HepG2 (cell line): ENCODE data around the gene SLC22A31. TPM values are rescaled to one million over a fixed set of nuclear protein-coding genes. Genes with fewer than 3 reads are reported as not detected.

Source experiments
- ATAC-seq: fragments of 200-7000 bp; cut with Tn5 transposase; 3 replicates; pipeline ENCODE4 v1.9.1; 2020; ENCODE audit warnings: mild to moderate bottlenecking, moderate library complexity
- BruUV-seq: library from RNA; stranded (reverse); fragments of 400-500 nt; replicated peaks from 2 replicates; lab custom pipeline; 2021; lab: Mats Ljungman, UMichigan
- CTCF ChIA-PET: fragments of 300-600 bp; formaldehyde crosslinking; extraction: SDS; loops from one replicate; lab custom pipeline; 2021; ENCODE audit warnings: low total read pairs, inconsistent platforms, low intra/inter-chr PET ratio; lab: Yijun Ruan, JAX
- POLR2A ChIA-PET: fragments of 350-600 bp; sonication (Branson Sonifier 250); formaldehyde crosslinking; loops from one replicate; lab custom pipeline; 2020; ENCODE audit warnings: antibody characterized with exemption, inconsistent platforms; lab: Yijun Ruan, JAX
- DNase-seq: peaks from one replicate; pipeline ENCODE4 v3.0.0-alpha.2; 2015; ENCODE audit warnings: low spot score
- FAIRE-seq: peaks from 3 replicates; lab custom pipeline; 2011; peaks lifted over from hg19 to GRCh38; lab: Jason Lieb, UNC
- H2AFZ ChIP-seq: one replicate; pipeline ENCODE4 v1.6.1; 2011; ENCODE audit warnings: low read length, inconsistent platforms
- H3K27ac ChIP-seq: fragments of 300-600 bp; 3 replicates; pipeline ENCODE4 v1.8.0; 2011; ENCODE audit warnings: mixed run types, mild to moderate bottlenecking, mixed read lengths, low read length, inconsistent platforms; ENCODE audit not compliant: insufficient read depth; ENCODE audit errors: extremely low read length
- H3K27me3 ChIP-seq, 2 experiments: fragments of 200-600 bp in 1 of 2; 2 replicates in 1 of 2; 3 replicates in 1 of 2; pipeline versions ENCODE4 v1.6.0 to v1.8.0; 2011; ENCODE audit warnings: low read length in 2 of 2, mild to moderate bottlenecking in 2 of 2, moderate library complexity in 2 of 2, inconsistent platforms in 1 of 2; ENCODE audit not compliant: insufficient read depth in 2 of 2, control insufficient read depth in 1 of 2
- H3K36me3 ChIP-seq, 2 experiments: fragments of 200-600 bp in 1 of 2; replicated peaks in 1 of 2; 2 replicates in 1 of 2; 3 replicates in 1 of 2; pipeline versions ENCODE4 v1.5.1 to v1.8.0; 2011; ENCODE audit warnings: low read length in 2 of 2, inconsistent platforms in 1 of 2; ENCODE audit not compliant: insufficient read depth in 2 of 2, control insufficient read depth in 1 of 2
- H3K4me1 ChIP-seq: 2 replicates; pipeline ENCODE4 v1.5.1; 2012; ENCODE audit warnings: low read length, inconsistent platforms; ENCODE audit not compliant: insufficient read depth
- H3K4me2 ChIP-seq: 2 replicates; pipeline ENCODE4 v1.6.0; 2011; ENCODE audit warnings: low read depth, low read length, inconsistent platforms
- H3K4me3 ChIP-seq, 3 experiments: fragments of 200-600 bp in 1 of 3; sonication (generic), shearing (Covaris generic) in 1 of 3; replicated peaks in 1 of 3; 2 replicates each; pipeline ENCODE4 v1.5.1; 2011 to 2016; ENCODE audit warnings: low read length in 3 of 3, inconsistent platforms in 2 of 3, low read depth in 2 of 3, mild to moderate bottlenecking in 2 of 3, control low read depth in 1 of 3, mixed read lengths in 1 of 3; ENCODE audit not compliant: insufficient read depth in 1 of 3
- H3K79me2 ChIP-seq: one replicate; pipeline ENCODE4 v1.6.1; 2011; ENCODE audit warnings: low read length, inconsistent platforms; ENCODE audit not compliant: insufficient read depth
- H3K9ac ChIP-seq: 2 replicates; pipeline ENCODE4 v1.6.0; 2011; ENCODE audit warnings: mild to moderate bottlenecking, low read depth, low read length, inconsistent platforms; ENCODE audit not compliant: insufficient read depth
- H3K9me3 ChIP-seq: 2 replicates; pipeline ENCODE4 v1.5.1; 2012; ENCODE audit warnings: mild to moderate bottlenecking, low read length
- H4K20me1 ChIP-seq: 2 replicates; pipeline ENCODE4 v1.6.0; 2011; ENCODE audit warnings: inconsistent platforms, mild to moderate bottlenecking, low read length, moderate library complexity; ENCODE audit not compliant: insufficient read depth
- ATF1 ChIP-seq: IDR thresholded peaks from 2 replicates; pipeline ENCODE4 v1.6.1; 2016; ENCODE audit warnings: mild to moderate bottlenecking, control low read depth
- HMGA1 ChIP-seq: sonication (generic); formaldehyde crosslinking; conservative IDR thresholded peaks from 2 replicates; pipeline ENCODE4 v1.4.0; 2020; ENCODE audit warnings: missing genetic modification reagents
- HNRNPUL1 ChIP-seq: fragments of 200-400 bp; formaldehyde crosslinking; IDR thresholded peaks from 2 replicates; pipeline ENCODE4 v1.6.1; 2017; ENCODE audit warnings: low read depth, mild to moderate bottlenecking, low read length, moderate library complexity
- MIER3 ChIP-seq: IDR thresholded peaks from 2 replicates; pipeline ENCODE4 v1.6.1; 2016; ENCODE audit warnings: missing compliant biosample characterization, borderline replicate concordance
- NR2C2 ChIP-seq: sonication (generic); formaldehyde crosslinking; IDR thresholded peaks from 2 replicates; pipeline ENCODE4 v1.4.0; 2020; ENCODE audit warnings: missing genetic modification reagents, mild to moderate bottlenecking, moderate library complexity, borderline replicate concordance
- PAXIP1 ChIP-seq: sonication (generic); formaldehyde crosslinking; conservative IDR thresholded peaks from 2 replicates; pipeline ENCODE4 v1.4.0; 2020; ENCODE audit warnings: mild to moderate bottlenecking, missing genetic modification reagents, moderate library complexity
- PHB2 ChIP-seq: fragments of 450-650 bp; IDR thresholded peaks from 2 replicates; pipeline ENCODE4 v1.6.1; 2018; ENCODE audit not compliant: partially characterized antibody
- RELA ChIP-seq: sonication (generic); formaldehyde crosslinking; IDR thresholded peaks from 2 replicates; pipeline ENCODE4 v1.4.0; 2020; ENCODE audit warnings: missing genetic modification reagents
- SIX4 ChIP-seq: sonication (generic); formaldehyde crosslinking; IDR thresholded peaks from 2 replicates; pipeline ENCODE4 v1.4.0; 2020; ENCODE audit warnings: missing genetic modification reagents
- TBP ChIP-seq: sonication (generic); formaldehyde crosslinking; IDR thresholded peaks from 2 replicates; pipeline ENCODE4 v1.5.0; 2020; ENCODE audit warnings: missing genetic modification reagents
- ZBTB43 ChIP-seq: sonication (generic); formaldehyde crosslinking; conservative IDR thresholded peaks from 2 replicates; pipeline ENCODE4 v1.4.0; 2020; ENCODE audit warnings: missing genetic modification reagents
- ZNF292 ChIP-seq: sonication (generic); formaldehyde crosslinking; IDR thresholded peaks from 2 replicates; pipeline ENCODE4 v1.8.1; 2022; ENCODE audit warnings: mild to moderate bottlenecking, low read depth, missing genetic modification reagents, borderline replicate concordance
- ZNF30 ChIP-seq: sonication (generic); formaldehyde crosslinking; IDR thresholded peaks from 2 replicates; pipeline ENCODE4 v1.5.0; 2020; ENCODE audit warnings: mild to moderate bottlenecking, missing genetic modification reagents
- ZNF367 ChIP-seq: sonication (generic); formaldehyde crosslinking; IDR thresholded peaks from 2 replicates; pipeline ENCODE4 v1.4.0; 2020; ENCODE audit warnings: missing genetic modification reagents, borderline replicate concordance
- ZNF430 ChIP-seq: sonication (generic); formaldehyde crosslinking; IDR thresholded peaks from 2 replicates; pipeline ENCODE4 v1.9.0; 2021; ENCODE audit warnings: mild to moderate bottlenecking, missing genetic modification reagents
- ZNF615 ChIP-seq: sonication (generic); formaldehyde crosslinking; IDR thresholded peaks from 2 replicates; pipeline ENCODE4 v1.5.0; 2020; ENCODE audit warnings: mild to moderate bottlenecking, missing genetic modification reagents, borderline replicate concordance
- ZNF75D ChIP-seq: sonication (generic); formaldehyde crosslinking; IDR thresholded peaks from 2 replicates; pipeline ENCODE4 v1.8.1; 2023; ENCODE audit warnings: missing genetic modification reagents, mild to moderate bottlenecking, borderline replicate concordance
- WGBS: methylation state at CpG from one replicate; pipeline ENCODE4 v1.1.6; 2017; ENCODE audit warnings: low lambda C conversion rate; 5-methylcytosine and 5-hydroxymethylcytosine counted together
- in situ Hi-C: cut with HindIII; loops from 2 replicates; pipeline ENCODE4 v1.10.0; 2017; ENCODE audit warnings: low pct_unique_long_range_greater_than_20kb; ENCODE audit not compliant: extremely low pct_ligation_motif_present
- intact Hi-C: fragments of 100-400 bp; cut with micrococcal nuclease; formaldehyde crosslinking; loops from one replicate; pipeline ENCODE4 v1.10.0; 2022; ENCODE audit not compliant: unreplicated experiment
- polyA plus RNA-seq, 8 experiments: library from polyadenylated mRNA; depleted of rRNA in 3 of 8; stranded (reverse) in 7 of 8; unstranded in 1 of 8; fragments of >200 nt; fragmentation: Illumina TruSeq in 4 of 8; extraction: Trizol in 4 of 8; gene quantifications; 2 replicates each; pipeline versions ENCODE4 v1.2.1 to v1.2.3, GENCODE V29; 2011 to 2016; ENCODE audit warnings: low read depth in 4 of 8, missing spikeins in 1 of 8, mixed read lengths in 1 of 8; ENCODE audit not compliant: insufficient read depth in 1 of 8
- total RNA-seq, 5 experiments: library from RNA; depleted of rRNA; stranded (reverse); fragments of >200 nt; fragmentation: Illumina TruSeq; extraction: Trizol; gene quantifications; 2 replicates each; pipeline ENCODE4 v1.2.3, GENCODE V29; 2016; ENCODE audit warnings: low read depth in 1 of 5

Gene SLC22A31
- total and polyA plus RNA-seq, 2 of the 13 experiments (the other 11 are each of a cell fraction or from before 2014, with no cell fraction given), result 67.3 to 83.3 TPM

- TF ChIP-seq HNRNPUL1 (0 out of 2 replicates have a peak, but pooled peaks have one; percentile 19), ATF1 (CRISPR knock-in tag) (no peak), PHB2 (no peak), ZNF367 (CRISPR knock-in tag) (no peak), MIER3 (CRISPR knock-in tag) (peak; percentile 29; the same call in 1 of the 2 replicates), TBP (no peak), HMGA1 (CRISPR knock-in tag) (no peak)
Measured at GRCh38 chr16:89246903-89247733, 46.8 kb upstream of the SLC22A31 start (continued).

- WGBS, result 3% methylated on average over 13 of the region's 13 CpGs
- Histone ChIP-seq H3K4me1 (peaks cover 57% of the 10 kb centered on the region), H3K9ac (peak overlapping the region; percentile 81), H3K4me3 (peak overlapping the region; percentile 64 to 81 (median 72)), H3K27ac (peak overlapping the region; percentile 92), H3K4me2 (peak overlapping the region; percentile 86), H3K9me3 (no peaks in the 10 kb centered on the region), H4K20me1 (no peaks in the 10 kb centered on the region), H3K79me2 (peaks cover 8% of the 10 kb centered on the region), H2AFZ (no peak overlapping the region), H3K36me3 (no peaks in the 10 kb centered on the region; a peak in 1 of 5 replicates), H3K27me3 (no peaks in the 10 kb centered on the region; a peak in 1 of 5 replicates)
- BruUV-seq, result TSS peak; percentile 86
- in situ Hi-C loops, result no loop called here
- peak; percentile 80 for DNase-seq
- no peak; the same call in 2 of the 3 replicates for ATAC-seq
- ChIA-PET POLR2A (interaction anchor here (0.6 to 6.6 kb wide), 13 partner anchors 15 to 261 kb away, joined by 3 to 78 read pairs (median 4); partner anchors contain the start of genes CDH15, SLC22A31, SPG7 and ZNF778), CTCF (no interaction called here)
- intact Hi-C loops, result no loop called here
- FAIRE-seq, result peak; percentile 70
- TF ChIP-seq ZBTB43 (no peak), ZNF30 (CRISPR knock-in tag) (peak; percentile 57; the same call in 1 of the 2 replicates), PAXIP1 (no peak), ZNF615 (CRISPR knock-in tag) (no peak), ZNF75D (CRISPR knock-in tag) (no peak), RELA (CRISPR knock-in tag) (no peak), NR2C2 (CRISPR knock-in tag) (no peak), SIX4 (0 out of 2 replicates have a peak, but pooled peaks have one; percentile 35), ZNF430 (0 out of 2 replicates have a peak, but pooled peaks have one; percentile 11), ZNF292 (CRISPR knock-in tag) (peak; percentile 52; the same call in 1 of the 2 replicates)
Measured at GRCh38 chr16:89246383-89246902, 46.1 kb upstream of the SLC22A31 start.
